SU-DHL-6 (cell line): ENCODE measurements around the gene CPZ.

Source experiments
- H2AFZ ChIP-seq: fragments of 200-600 bp; sonication (generic); 2 replicates; pipeline ENCODE4 v1.6.1; 2014; ENCODE audit warnings: low read depth, mild to moderate bottlenecking, moderate library complexity, mixed read lengths, antibody characterized with exemption, low read length; ENCODE audit not compliant: severe bottlenecking
- H3F3A ChIP-seq: fragments of 200-600 bp; shearing (Covaris generic); 2 replicates; pipeline ENCODE4 v1.6.0; 2016; ENCODE audit warnings: antibody characterized with exemption, mild to moderate bottlenecking; ENCODE audit not compliant: insufficient read depth
- H3K27ac ChIP-seq: fragments of 200-600 bp; sonication (generic); 2 replicates; pipeline ENCODE4 v1.5.1; 2016; ENCODE audit warnings: low read depth, mild to moderate bottlenecking, low read length, moderate library complexity, mixed read lengths
- H3K27me3 ChIP-seq: fragments of 200-600 bp; sonication (generic), shearing (Covaris generic); 2 replicates; pipeline ENCODE4 v1.6.0; 2014; ENCODE audit warnings: mild to moderate bottlenecking, low read length
- H3K36me3 ChIP-seq: fragments of 200-600 bp; sonication (generic); 2 replicates; pipeline ENCODE4 v1.6.1; 2014; ENCODE audit warnings: mild to moderate bottlenecking, low read length, mixed read lengths
- H3K4me2 ChIP-seq: fragments of 300-600, 200-600 bp; shearing (Covaris generic), sonication (generic); 2 replicates; pipeline ENCODE4 v1.6.0; 2014; ENCODE audit warnings: low read length, low read depth, mild to moderate bottlenecking; ENCODE audit not compliant: poor library complexity, severe bottlenecking
- H3K4me3 ChIP-seq: fragments of 200-600 bp; sonication (generic); 2 replicates; pipeline ENCODE4 v1.5.1; 2014; ENCODE audit warnings: antibody characterized with exemption, low read length, mild to moderate bottlenecking, mixed read lengths; ENCODE audit not compliant: insufficient read depth, poor library complexity, severe bottlenecking
- H3K79me2 ChIP-seq: fragments of 200-600 bp; sonication (generic); 2 replicates; pipeline ENCODE4 v1.6.1; 2014; ENCODE audit warnings: mild to moderate bottlenecking, low read length, moderate library complexity; ENCODE audit not compliant: insufficient read depth
- H3K9ac ChIP-seq: fragments of 200-600 bp; sonication (generic); 2 replicates; pipeline ENCODE4 v1.7.0; 2014; ENCODE audit warnings: mild to moderate bottlenecking, low read length
- H3K9me2 ChIP-seq: fragments of 200-600 bp; sonication (generic); replicated peaks from 2 replicates; pipeline ENCODE4 v1.6.1; 2014; ENCODE audit warnings: low read length; ENCODE audit not compliant: insufficient read depth
- H3K9me3 ChIP-seq: fragments of 200-600 bp; sonication (generic); 2 replicates; pipeline ENCODE4 v1.6.1; 2014; ENCODE audit warnings: low read length, mixed read lengths; ENCODE audit not compliant: insufficient read depth
- H4K20me1 ChIP-seq: fragments of 200-600 bp; sonication (generic); 2 replicates; pipeline ENCODE4 v1.6.1; 2014; ENCODE audit warnings: low read depth, mild to moderate bottlenecking, antibody characterized with exemption, low read length, moderate library complexity, mixed read lengths
- CTCF ChIP-seq: fragments of 200-600 bp; sonication (generic); IDR thresholded peaks from one replicate; pipeline ENCODE4 v1.5.1; 2017; ENCODE audit warnings: antibody characterized with exemption, mild to moderate bottlenecking, low read length, moderate library complexity; ENCODE audit not compliant: insufficient read depth, poor library complexity, severe bottlenecking
- EZH2phosphoT487 ChIP-seq: fragments of 200-600 bp; sonication (generic), shearing (Covaris generic); conservative IDR thresholded peaks from 2 replicates; pipeline ENCODE4 v1.6.1; 2018; ENCODE audit warnings: mild to moderate bottlenecking, antibody characterized with exemption, low read length, moderate library complexity, mixed read lengths

CPZ gene

GRCh38 chr4:8559011-8559410 is 33.6 kb upstream of the CPZ start:
- H3K27me3 ChIP-seq: no peaks in the 10 kb centered on the region
- TF ChIP-seq CTCF: no peak
- TF ChIP-seq EZH2phosphoT487: no peak

GRCh38 chr4:8559524-8560264 is 32.9 kb upstream of the CPZ start:
- H3F3A ChIP-seq: no peaks in the 10 kb centered on the region
- no peak overlapping the region for H3K9ac ChIP-seq
- H3K79me2 ChIP-seq: no peaks in the 10 kb centered on the region

More at GRCh38 chr4:8559011-8559410, 33.6 kb upstream of the CPZ start:
- H4K20me1 ChIP-seq: no peaks in the 10 kb centered on the region
- H3F3A ChIP-seq: no peaks in the 10 kb centered on the region
- H3K9me3 ChIP-seq: no peaks in the 10 kb centered on the region
- no peak overlapping the region for H3K4me2 ChIP-seq
- no peaks in the 10 kb centered on the region for H3K36me3 ChIP-seq
- H3K27ac ChIP-seq: no peak overlapping the region
- H3K9me2 ChIP-seq: no peaks in the 10 kb centered on the region
- no peak overlapping the region for H3K9ac ChIP-seq
- H2AFZ ChIP-seq: no peak overlapping the region
- H3K4me3 ChIP-seq: no peak overlapping the region
- H3K79me2 ChIP-seq: no peaks in the 10 kb centered on the region

GRCh38 chr4:8560265-8561047 is 32.1 kb upstream of the CPZ start:
- no peak overlapping the region for H2AFZ ChIP-seq
- no peak overlapping the region for H3K9ac ChIP-seq

More at GRCh38 chr4:8559524-8560264, 32.9 kb upstream of the CPZ start:
- Histone ChIP-seq H3K27me3 (no peaks in the 10 kb centered on the region), H3K27ac (no peak overlapping the region), H3K9me3 (no peaks in the 10 kb centered on the region), H3K4me3 (no peak overlapping the region), H3K9me2 (no peaks in the 10 kb centered on the region), H3K36me3 (no peaks in the 10 kb centered on the region), H3K4me2 (no peak overlapping the region), H2AFZ (no peak overlapping the region), H4K20me1 (no peaks in the 10 kb centered on the region)
- TF ChIP-seq EZH2phosphoT487 (no peak), CTCF (no peak)

More at GRCh38 chr4:8560265-8561047, 32.1 kb upstream of the CPZ start:
- Histone ChIP-seq H3K36me3 (no peaks in the 10 kb centered on the region), H3K27me3 (no peaks in the 10 kb centered on the region), H3K27ac (no peak overlapping the region), H3K9me2 (no peaks in the 10 kb centered on the region), H3K79me2 (no peaks in the 10 kb centered on the region), H3F3A (no peaks in the 10 kb centered on the region), H3K9me3 (no peaks in the 10 kb centered on the region), H3K4me2 (no peak overlapping the region), H3K4me3 (no peak overlapping the region), H4K20me1 (no peaks in the 10 kb centered on the region)
- TF ChIP-seq CTCF (no peak), EZH2phosphoT487 (no peak)
